Body of pancreas (tissue), 4 donors: ENCODE measurements around the gene GFY. TPM values are rescaled to one million over a fixed set of nuclear protein-coding genes. Genes with fewer than 3 reads are reported as not detected.

Source experiments
- ATAC-seq: fragments of 150-250 bp; one replicate; pipeline ENCODE4 v1.9.1; 2016
- DNase-seq, 4 donors: peaks; one replicate each; pipeline ENCODE4 v3.0.0-alpha.2; 2019
- H3K27ac ChIP-seq, 4 donors: fragments of 200-600 bp; sonication (generic); 1 replicate in 3 of 4; 2 replicates in 1 of 4; pipeline versions ENCODE4 v1.5.1 to v1.6.1; 2016 to 2019; ENCODE audit warnings: mild to moderate bottlenecking in 1 of 4, mixed read lengths in 1 of 4, moderate library complexity in 1 of 4
- H3K27me3 ChIP-seq, 2 donors: fragments of 200-600 bp; sonication (generic); one replicate each; pipeline ENCODE4 v1.6.0; 2016; ENCODE audit warnings: mild to moderate bottlenecking in 1 of 2
- H3K36me3 ChIP-seq, 2 donors: fragments of 200-600 bp; sonication (generic); replicated peaks in 1 of 2; 2 replicates each; pipeline ENCODE4 v1.5.1; 2016; ENCODE audit warnings: low read depth in 2 of 2; ENCODE audit not compliant: insufficient read depth in 1 of 2
- H3K4me1 ChIP-seq: fragments of 200-600 bp; sonication (generic); one replicate; pipeline ENCODE4 v1.6.0; 2016
- H3K4me3 ChIP-seq, 2 donors: fragments of 200-600 bp; sonication (generic); 1 replicate in 1 of 2; 2 replicates in 1 of 2; pipeline ENCODE4 v1.5.1; 2016 to 2019
- H3K9me3 ChIP-seq, 3 donors: fragments of 200-600 bp; sonication (generic); 1 replicate in 2 of 3; 2 replicates in 1 of 3; pipeline ENCODE4 v1.5.1; 2016
- CTCF ChIP-seq, 7 experiments: fragments of 450-650 bp in 4 of 7; fragments of 200-600 bp in 3 of 7; sonication (generic) in 3 of 7; IDR thresholded peaks; one replicate each; pipeline ENCODE4 v1.5.1; 2016 to 2019; ENCODE audit warnings: antibody characterized with exemption in 7 of 7
- POLR2A ChIP-seq, 3 donors: fragments of 450-650 bp; IDR thresholded peaks; one replicate each; pipeline ENCODE4 v1.6.1; 2016; ENCODE audit warnings: antibody characterized with exemption in 3 of 3, mild to moderate bottlenecking in 2 of 3
- WGBS, 2 donors: methylation state at CpG; one replicate each; pipeline ENCODE4 v1.1.5; 2017; 5-methylcytosine and 5-hydroxymethylcytosine counted together
- intact Hi-C: fragments of 100-400 bp; cut with DNase I; formaldehyde crosslinking; loops from one replicate; pipeline ENCODE4 v1.15.1; 2023
- total RNA-seq, 2 donors: library from RNA; depleted of rRNA; stranded (reverse); fragments of >200 nt; gene quantifications; one replicate each; pipeline ENCODE4 v1.1.0, GENCODE V29; 2016

The GFY gene
- total RNA-seq, 2 donors from 2014 or later, result not detected

- intact Hi-C loops, result loop anchor here (10.0 kb wide), 1 partner anchor 208 kb away; no protein-coding TSS in a partner anchor
- H3K36me3 ChIP-seq, result no peaks in the 10 kb centered on the region
- TF ChIP-seq CTCF (IDR thresholded peaks at IDR 0.05) (no peak), POLR2A (IDR thresholded peaks at IDR 0.05) (no peak)
- WGBS, 2 donors, result 10 to 14% methylated on average over 33 to 59 of the region's 63 CpGs
- H3K27me3 ChIP-seq, result peaks cover 5 to 70% of the 10 kb centered on the region in 2 donors
- DNase-seq (no peak), ATAC-seq (no peak)
- no peak overlapping the region for H3K27ac ChIP-seq
- no peak overlapping the region for H3K4me3 ChIP-seq
- no peaks in the 10 kb centered on the region for H3K9me3 ChIP-seq
- peaks cover 18% of the 10 kb centered on the region for H3K4me1 ChIP-seq
These were observed 7.2 kb downstream of the GFY start for GRCh38 chr19:49432141-49433073.

GRCh38 chr19:49433240-49433901, 8.2 kb downstream of the GFY start:
- no peak overlapping the region for H3K4me3 ChIP-seq
- peaks cover 9% of the 10 kb centered on the region for H3K4me1 ChIP-seq
- WGBS, 2 donors, result 13 to 20% methylated on average over 31 of the region's 31 CpGs
- no peaks in the 10 kb centered on the region for H3K36me3 ChIP-seq
- H3K9me3 ChIP-seq, result no peaks in the 10 kb centered on the region
- H3K27ac ChIP-seq, result no peak overlapping the region
- no peak for ATAC-seq
- intact Hi-C loops, result loop anchor here (10.0 kb wide), 1 partner anchor 209 kb away; no protein-coding TSS in a partner anchor
- peaks cover 5 to 61% of the 10 kb centered on the region in 2 donors for H3K27me3 ChIP-seq
- TF ChIP-seq POLR2A (IDR thresholded peaks at IDR 0.05) (no peak), CTCF (IDR thresholded peaks at IDR 0.05) (no peak)
- DNase-seq, result no peak

GRCh38 chr19:49434907-49435583, 9.9 kb downstream of the GFY start:
- H3K27me3 ChIP-seq, result peaks cover 5 to 57% of the 10 kb centered on the region in 2 donors

GRCh38 chr19:49435670-49436069, 10.5 kb downstream of the GFY start:
- TF ChIP-seq POLR2A (IDR thresholded peaks at IDR 0.05), result no peak
- TF ChIP-seq CTCF (IDR thresholded peaks at IDR 0.05), result no peak
- no peaks in the 10 kb centered on the region for H3K9me3 ChIP-seq
- peaks cover 6% of the 10 kb centered on the region for H3K4me1 ChIP-seq
- H3K27ac ChIP-seq, result no peak overlapping the region
- DNase-seq (no peak), ATAC-seq (no peak)
- no peaks in the 10 kb centered on the region for H3K36me3 ChIP-seq
- intact Hi-C loops, result loop anchor here (10.0 kb wide), 1 partner anchor 211 kb away; no protein-coding TSS in a partner anchor
- H3K4me3 ChIP-seq, result no peak overlapping the region
- 72 to 75% methylated on average over 10 of the region's 10 CpGs for whole genome bisulfite sequencing, 2 donors
- H3K27me3 ChIP-seq, result peaks cover 5 to 62% of the 10 kb centered on the region in 2 donors

More at GRCh38 chr19:49434907-49435583, 9.9 kb downstream of the GFY start:
- Histone ChIP-seq H3K9me3 (no peaks in the 10 kb centered on the region), H3K4me3 (no peak overlapping the region), H3K27ac (no peak overlapping the region), H3K36me3 (no peaks in the 10 kb centered on the region), H3K4me1 (peaks cover 6% of the 10 kb centered on the region)
- TF ChIP-seq CTCF (IDR thresholded peaks at IDR 0.05), result no peak
- no peak for TF ChIP-seq POLR2A (IDR thresholded peaks at IDR 0.05)
- ATAC-seq (no peak), DNase-seq (no peak)
- WGBS, 2 donors, result 79 to 80% methylated on average over 18 of the region's 18 CpGs
- intact Hi-C loops, result loop anchor here (10.0 kb wide), 1 partner anchor 210 kb away; no protein-coding TSS in a partner anchor
